ENCODE results near the gene PRKAG2. TPM values are rescaled to one million over a fixed set of nuclear protein-coding genes. Genes with fewer than 3 reads are reported as not detected.

The PRKAG2 gene
- total RNA-seq, 3 donors from 2014 or later = 42.4 to 48.5 (median 46.6) TPM

GRCh38 chr7:151923097-151923876 is 46.4 kb upstream of the PRKAG2 start:
- DNase-seq (no peak), ATAC-seq (no peak)
- H3K4me3 ChIP-seq = no peak overlapping the region
- TF ChIP-seq CTCF (IDR thresholded peaks at IDR 0.05) = no peak
- H3K4me1 ChIP-seq (ENCODE audit: low read depth) = peaks cover 38% of the 10 kb centered on the region
- no peaks in the 10 kb centered on the region for H3K9me3 ChIP-seq
- H3K36me3 ChIP-seq (ENCODE audit: low read depth) = no peaks in the 10 kb centered on the region
- intact Hi-C loops (cut with DNase I, micrococcal nuclease) = no loop called here

DNA sequence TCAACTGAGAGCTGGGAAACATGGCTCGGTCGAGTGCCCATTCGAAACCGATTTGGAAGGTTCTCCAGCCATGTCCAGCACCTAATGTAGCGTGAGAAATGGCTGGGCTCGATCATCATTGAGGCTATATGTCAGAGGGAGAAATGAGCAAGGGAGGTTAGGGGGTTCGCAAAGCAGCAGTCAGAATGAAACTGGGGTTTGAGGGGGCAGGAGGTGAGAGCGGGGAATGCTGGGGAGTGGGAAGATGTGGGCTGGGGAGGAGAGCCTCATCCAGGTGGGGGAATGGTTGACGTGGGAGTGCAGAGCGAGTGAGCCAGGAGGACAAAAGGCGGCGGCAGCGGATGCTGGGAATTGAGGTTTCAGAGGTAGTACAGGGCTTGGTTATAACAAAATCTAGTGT is 44.5 kb upstream of the PRKAG2 start:
- H3K36me3 ChIP-seq (ENCODE audit: low read depth) = no peaks in the 10 kb centered on the region
- no peaks in the 10 kb centered on the region for H3K9me3 ChIP-seq
- ATAC-seq (no peak), DNase-seq (no peak)
- no peak overlapping the region for H3K4me3 ChIP-seq
- H3K4me1 ChIP-seq (ENCODE audit: low read depth) = peaks cover 50% of the 10 kb centered on the region
- intact Hi-C loops (cut with DNase I, micrococcal nuclease) = no loop called here
- TF ChIP-seq CTCF (IDR thresholded peaks at IDR 0.05) = no peak

DNA sequence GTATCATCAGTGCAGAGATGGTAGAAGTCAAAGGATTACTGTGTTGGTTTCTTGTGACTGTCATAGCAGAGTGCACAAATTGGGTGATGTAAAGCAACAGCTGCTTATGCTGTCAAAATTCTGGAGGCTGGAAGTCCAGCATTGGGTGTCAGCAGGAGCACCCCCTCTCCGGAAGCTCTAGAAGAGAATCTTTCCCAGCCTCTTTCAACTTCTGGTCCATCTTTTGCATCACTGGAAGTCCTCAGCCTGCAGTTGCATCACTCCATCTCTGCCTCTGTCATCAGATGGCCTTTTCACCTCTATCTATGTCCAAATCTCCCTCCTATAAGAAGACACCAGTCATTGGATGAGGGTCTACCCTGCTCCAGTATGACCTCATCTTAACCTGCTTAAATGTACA is 43.6 kb upstream of the PRKAG2 start:
- H3K36me3 ChIP-seq (ENCODE audit: low read depth) = no peaks in the 10 kb centered on the region
- no peaks in the 10 kb centered on the region for H3K9me3 ChIP-seq
- intact Hi-C loops (cut with DNase I, micrococcal nuclease) = no loop called here
- H3K4me3 ChIP-seq = no peak overlapping the region
- ATAC-seq (no peak), DNase-seq (no peak)
- no peak for TF ChIP-seq CTCF (IDR thresholded peaks at IDR 0.05)
- peaks cover 43% of the 10 kb centered on the region for H3K4me1 ChIP-seq (ENCODE audit: low read depth)

- no peak for ATAC-seq
- Histone ChIP-seq H3K4me3 (no peak overlapping the region), H3K36me3 (ENCODE audit: low read depth) (no peaks in the 10 kb centered on the region), H3K9me3 (no peaks in the 10 kb centered on the region), H3K4me1 (ENCODE audit: low read depth) (peaks cover 36% of the 10 kb centered on the region)
- TF ChIP-seq CTCF (IDR thresholded peaks at IDR 0.05) = no peak
- intact Hi-C loops (cut with DNase I, micrococcal nuclease) = no loop called here
- no peak for DNase-seq
Measured at GRCh38 chr7:151919595-151919994, 42.7 kb upstream of the PRKAG2 start.

- no peak for TF ChIP-seq CTCF (IDR thresholded peaks at IDR 0.05)
- Histone ChIP-seq H3K4me3 (no peak overlapping the region), H3K9me3 (no peaks in the 10 kb centered on the region), H3K4me1 (ENCODE audit: low read depth) (peaks cover 27% of the 10 kb centered on the region), H3K36me3 (ENCODE audit: low read depth) (no peaks in the 10 kb centered on the region)
- DNase-seq (no peak), ATAC-seq (peak; percentile 54)
- intact Hi-C loops (cut with DNase I, micrococcal nuclease) = no loop called here
Measured at GRCh38 chr7:151918510-151918843, 41.6 kb upstream of the PRKAG2 start.

Data from mucosa of descending colon (tissue), 3 donors.